H9 (cell line): ENCODE data around the gene MYBPHL. TPM values are rescaled to one million over a fixed set of nuclear protein-coding genes. Genes with fewer than 3 reads are reported as not detected.

ENCODE experiments used
- DNase-seq: peaks from one replicate; pipeline ENCODE4 v3.0.0-alpha.2; 2017
- H2AFZ ChIP-seq: one replicate; pipeline ENCODE4 v1.6.1; 2013; ENCODE audit warnings: mild to moderate bottlenecking, low read length, control low read depth, moderate library complexity
- H2AK5ac ChIP-seq: 2 replicates; pipeline ENCODE4 v1.6.1; 2013; ENCODE audit warnings: low read length, control low read depth, mixed read lengths; ENCODE audit not compliant: insufficient read length
- H2BK120ac ChIP-seq: one replicate; pipeline ENCODE4 v1.6.1; 2013; ENCODE audit warnings: low read depth, mild to moderate bottlenecking, low read length, control low read depth, inconsistent platforms; ENCODE audit not compliant: poor library complexity, severe bottlenecking
- H2BK12ac ChIP-seq: 2 replicates; pipeline ENCODE4 v1.6.1; 2013; ENCODE audit warnings: low read length, control low read depth, mixed read lengths, low read depth; ENCODE audit not compliant: insufficient read length
- H2BK15ac ChIP-seq: 2 replicates; pipeline ENCODE4 v1.6.1; 2013; ENCODE audit warnings: low read depth, low read length, control low read depth
- H2BK20ac ChIP-seq: one replicate; pipeline ENCODE4 v1.6.1; 2013; ENCODE audit warnings: low read depth, mild to moderate bottlenecking, low read length, control low read depth, inconsistent platforms; ENCODE audit not compliant: poor library complexity, severe bottlenecking
- H2BK5ac ChIP-seq: 2 replicates; pipeline ENCODE4 v1.6.1; 2013; ENCODE audit warnings: low read length, control low read depth, mixed read lengths; ENCODE audit not compliant: insufficient read length
- H3K14ac ChIP-seq: 2 replicates; pipeline ENCODE4 v1.6.1; 2013; ENCODE audit warnings: low read length, control low read depth; ENCODE audit not compliant: insufficient read depth
- H3K18ac ChIP-seq: 2 replicates; pipeline ENCODE4 v1.6.1; 2013; ENCODE audit warnings: low read depth, mild to moderate bottlenecking, mixed read lengths, low read length, control low read depth; ENCODE audit not compliant: insufficient read length
- H3K23ac ChIP-seq: 2 replicates; pipeline ENCODE4 v1.6.1; 2013; ENCODE audit warnings: low read length, control low read depth, mixed read lengths, low read depth; ENCODE audit not compliant: insufficient read length
- H3K23me2 ChIP-seq: 2 replicates; pipeline ENCODE4 v1.6.1; 2013; ENCODE audit warnings: low read depth, mild to moderate bottlenecking, mixed read lengths, low read length, control low read depth; ENCODE audit not compliant: insufficient read length, poor library complexity, severe bottlenecking
- H3K27ac ChIP-seq: 2 replicates; pipeline ENCODE4 v1.5.1; 2013; ENCODE audit warnings: low read length, control low read depth, mixed read lengths, low read depth; ENCODE audit not compliant: insufficient read length
- H3K27me3 ChIP-seq: 2 replicates; pipeline ENCODE4 v1.6.1; 2013; ENCODE audit warnings: low read length, control low read depth, inconsistent platforms; ENCODE audit not compliant: insufficient read depth
- H3K4ac ChIP-seq: 2 replicates; pipeline ENCODE4 v1.6.1; 2013; ENCODE audit warnings: low read depth, mild to moderate bottlenecking, control low read depth, inconsistent platforms, low read length, moderate library complexity
- H3K4me1 ChIP-seq: 2 replicates; pipeline ENCODE4 v1.6.1; 2013; ENCODE audit warnings: low read length, control low read depth, inconsistent platforms; ENCODE audit not compliant: insufficient read depth
- H3K4me2 ChIP-seq: 2 replicates; pipeline ENCODE4 v1.6.1; 2013; ENCODE audit warnings: low read length, control low read depth, mixed read lengths; ENCODE audit not compliant: insufficient read length, insufficient read depth
- H3K56ac ChIP-seq: 2 replicates; pipeline ENCODE4 v1.6.1; 2013; ENCODE audit warnings: low read depth, mild to moderate bottlenecking, mixed read lengths, low read length, control low read depth; ENCODE audit not compliant: insufficient read length
- H3K79me1 ChIP-seq: 2 replicates; pipeline ENCODE4 v1.6.1; 2013; ENCODE audit warnings: low read depth, mild to moderate bottlenecking, moderate library complexity, low read length, control low read depth, inconsistent platforms; ENCODE audit not compliant: insufficient read depth, poor library complexity, severe bottlenecking
- H3K79me2 ChIP-seq: 2 replicates; pipeline ENCODE4 v1.6.1; 2013; ENCODE audit warnings: low read length, control low read depth, inconsistent platforms; ENCODE audit not compliant: insufficient read depth
- H3K9ac ChIP-seq: 2 replicates; pipeline ENCODE4 v1.6.1; 2013; ENCODE audit warnings: low read length, control low read depth, mixed read lengths; ENCODE audit not compliant: insufficient read length; ENCODE audit errors: extremely low read depth
- H3K9me3 ChIP-seq: one replicate; pipeline ENCODE4 v1.6.1; 2013; ENCODE audit warnings: low read depth, low read length, inconsistent platforms; ENCODE audit not compliant: control insufficient read depth
- H3T11ph ChIP-seq: one replicate; pipeline ENCODE4 v1.6.1; 2013; ENCODE audit warnings: mild to moderate bottlenecking, low read length, control low read depth, inconsistent platforms
- H4K20me1 ChIP-seq: one replicate; pipeline ENCODE4 v1.6.1; 2013; ENCODE audit not compliant: control insufficient read depth, insufficient read length, insufficient read depth
- H4K5ac ChIP-seq: 2 replicates; pipeline ENCODE4 v1.6.1; 2013; ENCODE audit warnings: low read depth, mild to moderate bottlenecking, mixed read lengths, low read length, control low read depth; ENCODE audit not compliant: insufficient read length
- H4K8ac ChIP-seq: replicated peaks from 2 replicates; pipeline ENCODE4 v1.6.1; 2013; ENCODE audit warnings: low read length, control low read depth, mixed read lengths, low read depth; ENCODE audit not compliant: insufficient read length
- H4K91ac ChIP-seq: 2 replicates; pipeline ENCODE4 v1.6.1; 2013; ENCODE audit warnings: low read depth, mild to moderate bottlenecking, moderate library complexity, mixed read lengths, low read length, control low read depth; ENCODE audit not compliant: insufficient read length
- H3K27ac Mint-ChIP-seq, 3 experiments: 2 replicates in 2 of 3; 3 replicates in 1 of 3; pipeline ENCODE4 v1.8.0; 2020 to 2021; ENCODE audit warnings: mixed read lengths in 3 of 3, mild to moderate bottlenecking in 1 of 3, moderate library complexity in 1 of 3
- H3K27me3 Mint-ChIP-seq: 2 replicates; pipeline ENCODE4 v1.8.0; 2021; ENCODE audit warnings: low read depth, mild to moderate bottlenecking, moderate library complexity, mixed read lengths
- H3K36me3 Mint-ChIP-seq, 3 experiments: 2 replicates in 2 of 3; 3 replicates in 1 of 3; pipeline ENCODE4 v1.8.0; 2020 to 2021; ENCODE audit warnings: low read depth in 3 of 3, mixed read lengths in 3 of 3; ENCODE audit not compliant: insufficient read depth in 1 of 3
- H3K4me1 Mint-ChIP-seq, 2 experiments: 2 replicates each; pipeline ENCODE4 v1.8.0; 2020; ENCODE audit warnings: mixed read lengths in 2 of 2
- H3K4me3 Mint-ChIP-seq, 2 experiments: 2 replicates in 1 of 2; 3 replicates in 1 of 2; pipeline ENCODE4 v1.8.0; 2020 to 2021; ENCODE audit warnings: mild to moderate bottlenecking in 2 of 2, mixed read lengths in 2 of 2, moderate library complexity in 1 of 2
- H3K9me3 Mint-ChIP-seq, 2 experiments: 2 replicates in 1 of 2; 3 replicates in 1 of 2; pipeline ENCODE4 v1.8.0; 2020; ENCODE audit warnings: mild to moderate bottlenecking in 2 of 2, mixed read lengths in 2 of 2, moderate library complexity in 1 of 2
- WGBS: extraction: QIAGEN DNeasy Blood & Tissue Kit; methylation state at CpG from one replicate; pipeline ENCODE4 v1.1.7; 2013; ENCODE audit warnings: missing lambda C conversion rate, low lambda C conversion rate, mixed read lengths; ENCODE audit not compliant: insufficient read length; ENCODE audit errors: extremely low coverage; 5-methylcytosine and 5-hydroxymethylcytosine counted together
- total RNA-seq: library from RNA; stranded (reverse); gene quantifications from 2 replicates; pipeline ENCODE4 v1.2.1, GENCODE V29; 2021
- TF ChIP-seq, protein P1 (sequence below): fragments of 200-600 bp; sonication (generic); conservative IDR thresholded peaks from 3 replicates; pipeline ENCODE4 v1.8.0; 2021; ENCODE audit warnings: antibody characterized with exemption, mild to moderate bottlenecking

Gene MYBPHL
- total RNA-seq, 1 experiment from 2014 or later, result 0.59 TPM

DNA sequence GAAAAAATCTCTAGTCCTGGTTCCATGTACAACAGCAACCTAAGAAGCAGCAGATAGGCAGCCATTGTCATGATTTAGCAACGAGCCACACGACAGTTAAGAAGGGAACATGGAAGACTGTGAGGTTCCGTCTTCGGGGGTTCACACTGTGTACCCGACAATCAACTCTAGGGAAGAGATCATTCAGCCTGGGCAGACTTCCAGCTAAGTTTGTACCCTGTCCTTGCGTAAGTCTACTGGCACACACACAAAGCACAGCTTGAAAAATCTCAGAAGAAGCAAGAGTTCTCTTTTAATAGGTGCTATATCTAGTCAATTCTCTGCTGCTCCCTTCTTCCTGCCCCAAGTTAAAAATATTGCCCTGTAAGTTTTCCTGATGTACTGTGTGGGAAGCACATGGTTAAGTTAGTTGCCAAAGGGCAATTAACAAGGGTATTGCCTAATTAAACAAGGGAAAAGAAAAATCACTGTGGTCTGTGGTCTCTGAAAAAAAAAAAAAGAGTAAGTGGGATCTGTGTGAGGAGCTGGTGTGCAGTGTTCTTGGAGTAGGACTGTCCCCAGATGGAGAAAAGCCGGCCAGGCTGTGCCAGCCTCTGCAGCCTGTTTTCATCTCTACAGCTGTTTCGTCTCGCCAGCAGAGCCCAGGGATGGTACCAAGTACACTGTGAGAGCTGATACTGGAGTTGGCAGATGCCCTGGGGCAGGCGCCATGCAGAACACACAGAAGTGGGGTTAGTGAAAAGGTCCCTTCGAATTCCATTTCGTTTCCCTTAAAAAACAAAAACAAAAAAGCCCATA, 6.4 kb upstream of the MYBPHL start:
- H3K18ac ChIP-seq, result no peak overlapping the region
- H3K27ac ChIP-seq, result no peak overlapping the region
- no peak overlapping the region for H3K4ac ChIP-seq
- no peaks in the 10 kb centered on the region for H3K79me1 ChIP-seq
- Mint-ChIP-seq H3K27ac (no peak overlapping the region; a peak in 1 of 7 replicates), H3K9me3 (no peaks in the 10 kb centered on the region), H3K4me3 (no peak overlapping the region), H3K36me3 (peaks cover 21 to 51% (median 37%) of the 10 kb centered on the region in 3 experiments; a peak in 6 of 7 replicates), H3K27me3 (no peaks in the 10 kb centered on the region), H3K4me1 (no peaks in the 10 kb centered on the region)
- no peaks in the 10 kb centered on the region for H3K9me3 ChIP-seq
- H3K4me2 ChIP-seq, result no peak overlapping the region
- no peak overlapping the region for H2BK12ac ChIP-seq
- H2AK5ac ChIP-seq, result no peak overlapping the region
- no peaks in the 10 kb centered on the region for H3K27me3 ChIP-seq
- no peak overlapping the region for H3K23ac ChIP-seq
- no peak overlapping the region for H3K14ac ChIP-seq
- TF ChIP-seq, protein P1, sequence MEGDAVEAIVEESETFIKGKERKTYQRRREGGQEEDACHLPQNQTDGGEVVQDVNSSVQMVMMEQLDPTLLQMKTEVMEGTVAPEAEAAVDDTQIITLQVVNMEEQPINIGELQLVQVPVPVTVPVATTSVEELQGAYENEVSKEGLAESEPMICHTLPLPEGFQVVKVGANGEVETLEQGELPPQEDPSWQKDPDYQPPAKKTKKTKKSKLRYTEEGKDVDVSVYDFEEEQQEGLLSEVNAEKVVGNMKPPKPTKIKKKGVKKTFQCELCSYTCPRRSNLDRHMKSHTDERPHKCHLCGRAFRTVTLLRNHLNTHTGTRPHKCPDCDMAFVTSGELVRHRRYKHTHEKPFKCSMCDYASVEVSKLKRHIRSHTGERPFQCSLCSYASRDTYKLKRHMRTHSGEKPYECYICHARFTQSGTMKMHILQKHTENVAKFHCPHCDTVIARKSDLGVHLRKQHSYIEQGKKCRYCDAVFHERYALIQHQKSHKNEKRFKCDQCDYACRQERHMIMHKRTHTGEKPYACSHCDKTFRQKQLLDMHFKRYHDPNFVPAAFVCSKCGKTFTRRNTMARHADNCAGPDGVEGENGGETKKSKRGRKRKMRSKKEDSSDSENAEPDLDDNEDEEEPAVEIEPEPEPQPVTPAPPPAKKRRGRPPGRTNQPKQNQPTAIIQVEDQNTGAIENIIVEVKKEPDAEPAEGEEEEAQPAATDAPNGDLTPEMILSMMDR, result no peak
- H3K9ac ChIP-seq, result no peak overlapping the region
- no peak overlapping the region for H2BK5ac ChIP-seq
- no peak overlapping the region for H2BK20ac ChIP-seq
- H4K5ac ChIP-seq, result no peak overlapping the region
- H3K4me1 ChIP-seq, result no peaks in the 10 kb centered on the region
- no peak overlapping the region for H2BK120ac ChIP-seq
- no peak overlapping the region for H4K91ac ChIP-seq
- H4K8ac ChIP-seq, result no peak overlapping the region
- DNase-seq, result no peak
- H3K79me2 ChIP-seq, result no peaks in the 10 kb centered on the region
- no peak overlapping the region for H3K56ac ChIP-seq
- H2BK15ac ChIP-seq, result no peak overlapping the region
- no peak overlapping the region for H2AFZ ChIP-seq
- no peak overlapping the region for H3T11ph ChIP-seq
- H4K20me1 ChIP-seq, result no peaks in the 10 kb centered on the region
- H3K23me2 ChIP-seq, result no peaks in the 10 kb centered on the region
- no CpG with 5 or more reads among the region's 12 CpGs for WGBS
